ENCODE measurements around the gene TMEM44. TPM values are rescaled to one million over a fixed set of nuclear protein-coding genes. Genes with fewer than 3 reads are reported as not detected.

Gene TMEM44
- total RNA-seq, 1 experiment from 2014 or later, result 8.3 TPM

DNA sequence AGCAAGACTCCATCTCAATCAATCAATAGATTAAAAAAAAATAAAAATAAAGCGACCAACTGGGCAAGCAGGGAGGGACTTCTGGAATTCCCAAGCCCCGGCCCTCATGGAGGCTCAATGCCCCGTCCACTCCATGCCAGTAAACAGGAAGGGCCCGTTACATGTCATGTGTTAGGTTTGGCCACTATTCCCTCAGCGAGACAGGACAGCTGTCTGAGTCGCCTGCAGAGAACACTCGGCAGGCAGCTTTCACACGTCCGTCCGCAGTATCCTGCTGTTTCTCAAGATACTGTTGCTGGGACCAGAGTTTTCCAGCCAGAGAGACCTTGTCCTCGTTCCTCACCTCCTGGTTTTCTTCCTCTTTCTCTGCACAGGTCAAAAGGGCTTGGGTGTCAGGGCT, 18.0 kb downstream of the TMEM44 start:
- POLR2A ChIA-PET, result interaction anchor here (0.9 to 1.3 kb wide), 2 partner anchors 40 to 258 kb away, joined by 3 read pairs; no protein-coding TSS in a partner anchor
- intact Hi-C loops (cut with micrococcal nuclease), result no loop called here

GRCh38 chr3:194612221-194612620, 21.0 kb downstream of the TMEM44 start:
- CTCF ChIA-PET, result no interaction called here
- no peaks in the 10 kb centered on the region for H3K4me1 Mint-ChIP-seq (ENCODE audit: insufficient read depth, unreplicated experiment)
- no TSS peak for BruUV-seq (replicated peaks)
- H3K9me3 Mint-ChIP-seq (ENCODE audit: unreplicated experiment), result no peaks in the 10 kb centered on the region
- POLR2A ChIA-PET, result no interaction called here
- H3K36me3 Mint-ChIP-seq (ENCODE audit: insufficient read depth, unreplicated experiment), result no peaks in the 10 kb centered on the region
- intact Hi-C loops (cut with micrococcal nuclease), result no loop called here
- TF ChIP-seq, protein P1, sequence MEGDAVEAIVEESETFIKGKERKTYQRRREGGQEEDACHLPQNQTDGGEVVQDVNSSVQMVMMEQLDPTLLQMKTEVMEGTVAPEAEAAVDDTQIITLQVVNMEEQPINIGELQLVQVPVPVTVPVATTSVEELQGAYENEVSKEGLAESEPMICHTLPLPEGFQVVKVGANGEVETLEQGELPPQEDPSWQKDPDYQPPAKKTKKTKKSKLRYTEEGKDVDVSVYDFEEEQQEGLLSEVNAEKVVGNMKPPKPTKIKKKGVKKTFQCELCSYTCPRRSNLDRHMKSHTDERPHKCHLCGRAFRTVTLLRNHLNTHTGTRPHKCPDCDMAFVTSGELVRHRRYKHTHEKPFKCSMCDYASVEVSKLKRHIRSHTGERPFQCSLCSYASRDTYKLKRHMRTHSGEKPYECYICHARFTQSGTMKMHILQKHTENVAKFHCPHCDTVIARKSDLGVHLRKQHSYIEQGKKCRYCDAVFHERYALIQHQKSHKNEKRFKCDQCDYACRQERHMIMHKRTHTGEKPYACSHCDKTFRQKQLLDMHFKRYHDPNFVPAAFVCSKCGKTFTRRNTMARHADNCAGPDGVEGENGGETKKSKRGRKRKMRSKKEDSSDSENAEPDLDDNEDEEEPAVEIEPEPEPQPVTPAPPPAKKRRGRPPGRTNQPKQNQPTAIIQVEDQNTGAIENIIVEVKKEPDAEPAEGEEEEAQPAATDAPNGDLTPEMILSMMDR (IDR thresholded peaks at IDR 0.05; ENCODE audit: unreplicated experiment), result no peak
- no peak overlapping the region for H3K27ac Mint-ChIP-seq (ENCODE audit: low read depth, unreplicated experiment)
- no peaks in the 10 kb centered on the region for H3K27me3 Mint-ChIP-seq (ENCODE audit: insufficient read depth, unreplicated experiment)
- no peak for DNase-seq (ENCODE audit: unreplicated experiment)
- H3K4me3 Mint-ChIP-seq (ENCODE audit: unreplicated experiment), result no peak overlapping the region

More for the DNA sequence above, 18.0 kb downstream of the TMEM44 start:
- no TSS peak for BruUV-seq (replicated peaks)
- Mint-ChIP-seq H3K4me3 (ENCODE audit: unreplicated experiment) (no peak overlapping the region), H3K9me3 (ENCODE audit: unreplicated experiment) (no peaks in the 10 kb centered on the region), H3K4me1 (ENCODE audit: insufficient read depth, unreplicated experiment) (no peaks in the 10 kb centered on the region), H3K27me3 (ENCODE audit: insufficient read depth, unreplicated experiment) (no peaks in the 10 kb centered on the region), H3K36me3 (ENCODE audit: insufficient read depth, unreplicated experiment) (peaks cover under 1% of the 10 kb centered on the region), H3K27ac (ENCODE audit: low read depth, unreplicated experiment) (no peak overlapping the region)
- no peak for DNase-seq (ENCODE audit: unreplicated experiment)
- CTCF ChIA-PET, result interaction anchor here (1.0 kb wide), 1 partner anchor 56 kb away, joined by 3 read pairs; no protein-coding TSS in a partner anchor
- TF ChIP-seq, protein P1 (IDR thresholded peaks at IDR 0.05; ENCODE audit: unreplicated experiment), result no peak

GRCh38 chr3:194610689-194611088, 22.5 kb downstream of the TMEM44 start:
- ChIA-PET CTCF (interaction anchor here (0.9 kb wide), 1 partner anchor 16 kb away, joined by 4 read pairs; no protein-coding TSS in a partner anchor), POLR2A (no interaction called here)
- Mint-ChIP-seq H3K36me3 (ENCODE audit: insufficient read depth, unreplicated experiment) (no peaks in the 10 kb centered on the region), H3K27ac (ENCODE audit: low read depth, unreplicated experiment) (no peak overlapping the region), H3K4me3 (ENCODE audit: unreplicated experiment) (no peak overlapping the region), H3K27me3 (ENCODE audit: insufficient read depth, unreplicated experiment) (no peaks in the 10 kb centered on the region), H3K4me1 (ENCODE audit: insufficient read depth, unreplicated experiment) (no peaks in the 10 kb centered on the region), H3K9me3 (ENCODE audit: unreplicated experiment) (no peaks in the 10 kb centered on the region)
- no TSS peak for BruUV-seq (replicated peaks)
- intact Hi-C loops (cut with micrococcal nuclease), result no loop called here
- TF ChIP-seq, protein P1 (IDR thresholded peaks at IDR 0.05; ENCODE audit: unreplicated experiment), result no peak
- no peak for DNase-seq (ENCODE audit: unreplicated experiment)

DNA sequence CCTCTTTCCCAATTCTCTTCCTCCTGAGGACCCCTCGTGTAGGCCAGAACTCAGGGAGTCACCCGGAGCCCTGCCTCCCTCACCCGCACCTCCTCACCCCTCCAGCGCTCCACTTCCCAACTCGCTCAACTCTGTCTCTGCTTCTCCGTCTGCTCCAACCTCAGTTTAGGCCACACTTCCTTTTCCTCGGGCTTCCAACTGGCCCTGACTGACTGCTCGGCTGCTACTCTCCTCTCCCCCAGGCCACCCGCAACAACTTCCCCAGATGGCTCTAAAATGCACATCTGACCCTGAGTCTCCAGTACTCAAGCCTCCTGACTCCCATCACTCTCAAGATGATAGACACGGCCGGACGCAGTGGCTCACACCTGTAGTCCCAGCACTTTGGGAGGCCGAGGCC, 23.6 kb downstream of the TMEM44 start:
- H3K27ac Mint-ChIP-seq (ENCODE audit: low read depth, unreplicated experiment), result no peak overlapping the region

More for the DNA sequence above, 23.6 kb downstream of the TMEM44 start:
- ChIA-PET CTCF (interaction anchor here (0.9 kb wide), 1 partner anchor 15 kb away, joined by 4 read pairs; no protein-coding TSS in a partner anchor), POLR2A (no interaction called here)
- H3K36me3 Mint-ChIP-seq (ENCODE audit: insufficient read depth, unreplicated experiment), result no peaks in the 10 kb centered on the region
- H3K4me3 Mint-ChIP-seq (ENCODE audit: unreplicated experiment), result no peak overlapping the region
- H3K27me3 Mint-ChIP-seq (ENCODE audit: insufficient read depth, unreplicated experiment), result no peaks in the 10 kb centered on the region
- intact Hi-C loops (cut with micrococcal nuclease), result no loop called here
- no peak for DNase-seq (ENCODE audit: unreplicated experiment)
- BruUV-seq (replicated peaks), result no TSS peak
- H3K4me1 Mint-ChIP-seq (ENCODE audit: insufficient read depth, unreplicated experiment), result no peaks in the 10 kb centered on the region
- TF ChIP-seq, protein P1 (IDR thresholded peaks at IDR 0.05; ENCODE audit: unreplicated experiment), result no peak
- H3K9me3 Mint-ChIP-seq (ENCODE audit: unreplicated experiment), result no peaks in the 10 kb centered on the region
